HUDEP-2 (cell line): ENCODE measurements around the gene LIN28A.
"Not testable (repeated sequence)": the region's sequence is repeated elsewhere in the genome, so short reads cannot be mapped to it uniquely, and the experiment has no call there.

Experiments
- DNase-seq, 76 experiments: peaks; one replicate each; lab custom pipeline; 2025; ENCODE audit not compliant: unreplicated experiment in 76 of 76; lab: John Stamatoyannopoulos, UW

LIN28A gene

GRCh38 chr1:26385063-26385462 is 25.6 kb upstream of the LIN28A start:
- not testable (repeated sequence) for DNase-seq

- DNase-seq, result no peak
Observed at GRCh38 chr1:26387447-26387846, 23.2 kb upstream of the LIN28A start.

- DNase-seq, result no peak
Observed at GRCh38 chr1:26388791-26389445, 21.7 kb upstream of the LIN28A start.

- no peak for DNase-seq
Observed at GRCh38 chr1:26389604-26390247, 20.9 kb upstream of the LIN28A start.

GRCh38 chr1:26391450-26391849 is 19.2 kb upstream of the LIN28A start:
- peak in 56 of 76 experiments; percentile 4 to 66 (median 38) for DNase-seq

GRCh38 chr1:26395754-26396153 is 14.9 kb upstream of the LIN28A start:
- DNase-seq, result no peak

GRCh38 chr1:26399034-26399433 is 11.6 kb upstream of the LIN28A start:
- DNase-seq, result no peak

GRCh38 chr1:26401891-26402290 is 8.7 kb upstream of the LIN28A start:
- no peak for DNase-seq

GRCh38 chr1:26403656-26404055 is 7.0 kb upstream of the LIN28A start:
- DNase-seq, result no peak

- DNase-seq, result no peak
Observed at GRCh38 chr1:26404641-26405040, 6.0 kb upstream of the LIN28A start.

GRCh38 chr1:26405281-26405915 is 5.2 kb upstream of the LIN28A start:
- no peak for DNase-seq

GRCh38 chr1:26408604-26409003 is 2.0 kb upstream of the LIN28A start:
- DNase-seq, result peak in 62 of 76 experiments; percentile 5 to 80 (median 45)

- DNase-seq, result no peak
Observed at GRCh38 chr1:26409191-26409807, 1.3 kb upstream of the LIN28A start.

GRCh38 chr1:26411624-26412074 is 1.0 kb downstream of the LIN28A start:
- no peak for DNase-seq

- no peak for DNase-seq
Observed at GRCh38 chr1:26412180-26412840, 1.7 kb downstream of the LIN28A start.

- DNase-seq, result no peak
Observed at GRCh38 chr1:26413031-26413430, 2.4 kb downstream of the LIN28A start.

- peak in 70 of 76 experiments; percentile 7 to 79 (median 58) for DNase-seq
Observed at GRCh38 chr1:26417111-26417759, 6.6 kb downstream of the LIN28A start.

GRCh38 chr1:26418865-26419349 is 8.3 kb downstream of the LIN28A start:
- DNase-seq, result no peak

- DNase-seq, result no peak
Observed at GRCh38 chr1:26419494-26419893, 8.9 kb downstream of the LIN28A start.

GRCh38 chr1:26429721-26430120 is 19.1 kb downstream of the LIN28A start:
- no peak for DNase-seq
